K562 (cell line): ENCODE data around the gene ACER3. TPM values are rescaled to one million over a fixed set of nuclear protein-coding genes. Genes with fewer than 3 reads are reported as not detected.

Experiments
- ATAC-seq: fragments of 200-7000 bp; cut with Tn5 transposase; 3 replicates; pipeline ENCODE4 v1.9.1; 2020; ENCODE audit warnings: moderate library complexity
- BruUV-seq: library from RNA; stranded (reverse); fragments of 400-500 nt; replicated peaks from 2 replicates; lab custom pipeline; 2021; lab: Mats Ljungman, UMichigan
- CTCF ChIA-PET: fragments of 300-600 bp; formaldehyde crosslinking; extraction: SDS; loops from one replicate; lab custom pipeline; 2021; ENCODE audit warnings: low intra/inter-chr PET ratio; lab: Yijun Ruan, JAX
- POLR2A ChIA-PET: fragments of 300-600, 350-650 bp; sonication (Branson Sonifier 250); formaldehyde crosslinking; extraction: SDS; loops from one replicate; lab custom pipeline; 2021; ENCODE audit warnings: antibody characterized with exemption, inconsistent platforms; lab: Yijun Ruan, JAX
- DNase-seq, 4 experiments: peaks; one replicate each; pipeline versions ENCODE4 v3.0.0 to v3.0.0-alpha.2; 2011 to 2018; ENCODE audit warnings: low spot score in 3 of 4, mixed read lengths in 3 of 4; ENCODE audit errors: extremely low read depth in 1 of 4
- FAIRE-seq: peaks from 2 replicates; lab custom pipeline; 2011; peaks lifted over from hg19 to GRCh38; lab: Jason Lieb, UNC
- H2AFZ ChIP-seq: 2 replicates; pipeline ENCODE4 v1.6.0; 2011; ENCODE audit warnings: low read depth, low read length, control low read depth, inconsistent platforms
- H3K27ac ChIP-seq: fragments of 200-600 bp; 3 replicates; pipeline ENCODE4 v1.8.0; 2011; ENCODE audit warnings: low read depth, mild to moderate bottlenecking, control low read depth, inconsistent platforms, low read length, moderate library complexity, mixed read lengths; ENCODE audit errors: extremely low read depth
- H3K27me3 ChIP-seq, 2 experiments: fragments of 300-600 bp in 1 of 2; 2 replicates in 1 of 2; 3 replicates in 1 of 2; pipeline versions ENCODE4 v1.6.0 to v1.8.0; 2011; ENCODE audit warnings: inconsistent platforms in 2 of 2, low read length in 2 of 2, mild to moderate bottlenecking in 1 of 2, mixed read lengths in 1 of 2, moderate library complexity in 1 of 2; ENCODE audit not compliant: control insufficient read depth in 2 of 2, insufficient read depth in 2 of 2
- H3K36me3 ChIP-seq: fragments of 300-600 bp; 3 replicates; pipeline ENCODE4 v1.8.0; 2011; ENCODE audit warnings: mild to moderate bottlenecking, low read length, inconsistent platforms; ENCODE audit not compliant: control insufficient read depth, insufficient read depth
- H3K4me1 ChIP-seq, 2 experiments: fragments of 200-600 bp in 1 of 2; replicated peaks in 1 of 2; 2 replicates in 1 of 2; 3 replicates in 1 of 2; pipeline versions ENCODE4 v1.5.1 to v1.8.0; 2011; ENCODE audit warnings: inconsistent platforms in 2 of 2, low read length in 2 of 2, mild to moderate bottlenecking in 1 of 2, mixed read lengths in 1 of 2, moderate library complexity in 1 of 2; ENCODE audit not compliant: control insufficient read depth in 2 of 2, insufficient read depth in 2 of 2
- H3K4me2 ChIP-seq: 2 replicates; pipeline ENCODE4 v1.6.1; 2011; ENCODE audit warnings: low read length, control low read depth, inconsistent platforms, mixed read lengths; ENCODE audit not compliant: insufficient read depth
- H3K4me3 ChIP-seq: fragments of 200-600 bp; sonication (generic), shearing (Covaris generic); 2 replicates; pipeline ENCODE4 v1.5.1; 2016; ENCODE audit warnings: control low read depth, inconsistent platforms
- H3K79me2 ChIP-seq: fragments of 200-600 bp; 3 replicates; pipeline ENCODE4 v1.8.0; 2011; ENCODE audit warnings: low read length, inconsistent platforms; ENCODE audit not compliant: control insufficient read depth, insufficient read depth
- H3K9ac ChIP-seq, 2 experiments: 2 replicates each; pipeline versions ENCODE4 v1.6.0 to v1.6.1; 2011; ENCODE audit warnings: low read depth in 2 of 2, low read length in 2 of 2, control low read depth in 1 of 2, inconsistent platforms in 1 of 2, mild to moderate bottlenecking in 1 of 2, mixed read lengths in 1 of 2; ENCODE audit not compliant: insufficient read depth in 1 of 2
- H3K9me1 ChIP-seq: one replicate; pipeline ENCODE4 v1.6.0; 2011; ENCODE audit warnings: inconsistent platforms, mild to moderate bottlenecking, low read length, moderate library complexity; ENCODE audit not compliant: control insufficient read depth, insufficient read depth
- H3K9me3 ChIP-seq: replicated peaks from 2 replicates; pipeline ENCODE4 v1.5.1; 2011; ENCODE audit warnings: low read depth, low read length, inconsistent platforms; ENCODE audit not compliant: control insufficient read depth, insufficient read depth
- H4K20me1 ChIP-seq: replicated peaks from 2 replicates; pipeline ENCODE4 v1.6.1; 2011; ENCODE audit warnings: low read length, inconsistent platforms, mixed read lengths; ENCODE audit not compliant: control insufficient read depth, insufficient read depth
- ARID4B ChIP-seq: sonication (generic); formaldehyde crosslinking; IDR thresholded peaks from 2 replicates; pipeline ENCODE4 v1.8.0; 2022; ENCODE audit warnings: mild to moderate bottlenecking, missing genetic modification reagents
- BCOR ChIP-seq: fragments of 450-650 bp; IDR thresholded peaks from 2 replicates; pipeline ENCODE4 v1.6.1; 2016
- BDP1 ChIP-seq: IDR thresholded peaks from 3 replicates; pipeline ENCODE4 v1.6.1; 2011; ENCODE audit not compliant: insufficient read length, insufficient read depth
- CBFA2T2 ChIP-seq: fragments of 450-650 bp; conservative IDR thresholded peaks from 2 replicates; pipeline ENCODE4 v1.6.1; 2017; ENCODE audit warnings: mild to moderate bottlenecking
- KDM4B ChIP-seq, 2 experiments: fragments of 450-650 bp in 1 of 2; sonication (generic) in 1 of 2; IDR thresholded peaks; 2 replicates each; pipeline ENCODE4 v1.6.1; 2016 to 2017; ENCODE audit warnings: borderline replicate concordance in 2 of 2, antibody characterized with exemption in 1 of 2, low read depth in 1 of 2, mild to moderate bottlenecking in 1 of 2
- RBM25 ChIP-seq: fragments of 200-400 bp; formaldehyde crosslinking; IDR thresholded peaks from 2 replicates; pipeline ENCODE4 v1.6.1; 2018; ENCODE audit warnings: low read length, low read depth, moderate library complexity; ENCODE audit not compliant: severe bottlenecking
- ZNF197 ChIP-seq: fragments of 200-800 bp; sonication (Bioruptor generic); IDR thresholded peaks from 2 replicates; pipeline ENCODE4 v1.6.1; 2016; ENCODE audit warnings: low read depth, missing genetic modification characterization, missing compliant biosample characterization
- ZNF639 ChIP-seq, 2 experiments: fragments of 200-800 bp in 1 of 2; sonication (Bioruptor generic) in 1 of 2; sonication (generic) in 1 of 2; formaldehyde crosslinking in 1 of 2; IDR thresholded peaks in 1 of 2; conservative IDR thresholded peaks in 1 of 2; 2 replicates each; pipeline versions ENCODE4 v1.5.0 to v1.6.1; 2016 to 2020; ENCODE audit warnings: missing compliant biosample characterization in 1 of 2, missing genetic modification characterization in 1 of 2, missing genetic modification reagents in 1 of 2
- ZNF668 ChIP-seq: fragments of 250-450 bp; sonication (Bioruptor Pico); IDR thresholded peaks from 2 replicates; pipeline ENCODE4 v1.8.0; 2022; ENCODE audit warnings: mild to moderate bottlenecking, inconsistent platforms
- WGBS: fragments of 100-300 bp; shearing (Covaris generic); methylation state at CpG from one replicate; pipeline ENCODE4 v1.1.6; 2016; ENCODE audit warnings: low coverage, mixed read lengths; ENCODE audit not compliant: insufficient coverage; ENCODE audit errors: missing lambda C conversion rate; 5-methylcytosine and 5-hydroxymethylcytosine counted together
- in situ Hi-C: fragments of 300-500 bp; cut with MboI; formaldehyde crosslinking; loops from 4 replicates; pipeline ENCODE4 v1.15.0; 2018; ENCODE audit warnings: inconsistent platforms, mixed read lengths
- intact Hi-C: fragments of 100-400 bp; cut with micrococcal nuclease; formaldehyde crosslinking; loops from 2 replicates; pipeline ENCODE4 v1.14.2; 2022
- polyA plus RNA-seq, 8 experiments: library from polyadenylated mRNA; depleted of rRNA in 4 of 8; stranded (reverse) in 5 of 8; unstranded in 3 of 8; fragments of >200 nt; fragmentation: Nextera tagmentation in 2 of 8; fragmentation: Illumina TruSeq in 1 of 8; extraction: Ambion mirVana in 2 of 8; extraction: Trizol in 1 of 8; gene quantifications; 2 replicates each; pipeline versions ENCODE4 v1.2.1 to v1.2.3, GENCODE V29; 2011 to 2014; ENCODE audit warnings: inconsistent platforms in 1 of 8, missing spikeins in 1 of 8
- total RNA-seq, 7 experiments: library from RNA; depleted of rRNA in 6 of 7; stranded (reverse); fragments of >200 nt in 6 of 7; fragmentation: Illumina TruSeq in 2 of 7; extraction: Trizol in 2 of 7; gene quantifications; 2 replicates each; pipeline versions ENCODE4 v1.2.1 to v1.2.3, GENCODE V29; 2011 to 2021; ENCODE audit warnings: low replicate concordance in 1 of 7

Gene ACER3
- total and polyA plus RNA-seq, 9 of the 15 experiments (the other 6 are each of a cell fraction or from before 2014, with no cell fraction given), result 2.0 to 23.8 (median 9.5) TPM

DNA sequence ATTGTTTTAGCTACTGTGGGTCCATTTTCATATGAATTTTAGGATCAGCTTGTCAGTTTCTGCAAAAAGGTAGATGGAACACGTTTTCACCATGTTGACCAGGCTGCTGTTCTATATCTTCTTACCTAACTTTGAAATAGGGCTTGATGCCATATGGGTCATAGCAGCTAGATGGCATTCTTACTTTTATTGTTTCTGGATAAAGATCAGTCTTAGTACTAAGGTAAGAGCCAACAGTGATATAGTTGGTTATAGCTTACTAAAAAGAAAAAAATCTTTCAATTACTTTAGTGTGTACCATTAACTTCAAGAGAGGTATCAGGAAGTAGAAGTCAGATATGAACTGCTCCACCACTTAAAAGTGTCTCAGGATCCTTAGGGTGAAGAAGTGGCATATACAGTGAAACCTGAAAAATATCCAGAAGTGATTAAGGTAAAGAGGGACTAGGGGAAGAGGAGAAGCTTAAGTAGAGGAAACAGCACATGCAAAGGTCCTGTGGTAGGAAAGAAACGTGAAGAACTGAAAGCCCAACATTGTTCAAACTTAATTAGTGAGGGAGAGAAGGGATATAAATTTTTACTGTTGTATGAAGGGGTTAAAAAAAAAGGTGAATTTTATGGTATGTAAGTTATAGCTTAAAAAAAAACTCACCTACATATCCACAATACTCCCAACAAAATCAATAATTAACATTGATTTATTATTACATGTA, 113.6 kb downstream of the ACER3 start:
- Histone ChIP-seq H2AFZ (no peak overlapping the region), H3K4me3 (no peak overlapping the region), H3K79me2 (no peaks in the 10 kb centered on the region), H3K9me1 (no peaks in the 10 kb centered on the region), H3K27ac (no peak overlapping the region), H3K36me3 (no peaks in the 10 kb centered on the region), H3K4me2 (no peak overlapping the region), H3K9me3 (no peaks in the 10 kb centered on the region), H3K27me3 (no peaks in the 10 kb centered on the region), H3K4me1 (no peaks in the 10 kb centered on the region; a peak in 1 of 5 replicates), H4K20me1 (no peaks in the 10 kb centered on the region), H3K9ac (no peak overlapping the region)
- TF ChIP-seq BCOR (peak; percentile 24; the same call in 1 of the 2 replicates), ZNF197 (CRISPR knock-in tag) (no peak), RBM25 (peak; percentile 90), ZNF668 (CRISPR knock-in tag) (no peak)
- intact Hi-C loops, result no loop called here
- WGBS, result 34% methylated on average over 2 of the region's 2 CpGs
- BruUV-seq, result no TSS peak
- ATAC-seq (no peak), DNase-seq (no peak), FAIRE-seq (no peak)
- in situ Hi-C loops, result no loop called here
- CTCF ChIA-PET, result no interaction called here
- POLR2A ChIA-PET, result interaction anchor here (0.9 kb wide), 1 partner anchor 36 kb away, joined by 3 read pairs; no protein-coding TSS in a partner anchor

GRCh38 chr11:76975513-76975912, 114.8 kb downstream of the ACER3 start:
- no TSS peak for BruUV-seq
- TF ChIP-seq ZNF668 (CRISPR knock-in tag) (no peak), CBFA2T2 (no peak), KDM4B (IDR thresholded peaks at IDR 0.05; ENCODE audit: borderline replicate concordance in 2 of 2, low read depth in 1 of 2) (no peak), ARID4B (no peak), ZNF639 (CRISPR knock-in tag; conservative IDR thresholded peaks at IDR 0.05 in 1 of 2, IDR thresholded peaks at IDR 0.05 in 1 of 2) (no peak), BDP1 (no peak)

More at GRCh38 chr11:76975513-76975912, 114.8 kb downstream of the ACER3 start:
- H3K9ac ChIP-seq, result no peak overlapping the region
- H3K79me2 ChIP-seq, result no peaks in the 10 kb centered on the region
- FAIRE-seq (no peak), ATAC-seq (no peak), DNase-seq (no peak)
- in situ Hi-C loops (no loop called here), intact Hi-C loops (no loop called here)
- no peak overlapping the region for H3K4me2 ChIP-seq
- H3K4me3 ChIP-seq, result no peak overlapping the region
- H3K9me1 ChIP-seq, result no peaks in the 10 kb centered on the region
- H2AFZ ChIP-seq, result no peak overlapping the region
- ChIA-PET POLR2A (no interaction called here), CTCF (no interaction called here)
- H3K27me3 ChIP-seq, result no peaks in the 10 kb centered on the region
- H4K20me1 ChIP-seq, result no peaks in the 10 kb centered on the region
- H3K9me3 ChIP-seq, result no peaks in the 10 kb centered on the region
- no peaks in the 10 kb centered on the region; a peak in 1 of 5 replicates for H3K4me1 ChIP-seq
- H3K27ac ChIP-seq, result no peak overlapping the region
- no peaks in the 10 kb centered on the region for H3K36me3 ChIP-seq
